T-helper 1 cell treated with Interleukin-12 subunit alpha and Interleukin-12 subunit beta and Interleukin-4 antibody, amounts not matched to agents 30 μg/mL and 1 μg/mL, for 36 hours (primary cell): ENCODE data around the gene GALNT6.

Experiments
- H3K27ac Mint-ChIP-seq: one replicate; pipeline ENCODE4 v1.8.0; 2021; ENCODE audit warnings: mild to moderate bottlenecking, mixed read lengths
- H3K27me3 Mint-ChIP-seq: one replicate; pipeline ENCODE4 v1.8.0; 2021; ENCODE audit warnings: low read depth, mixed read lengths
- H3K36me3 Mint-ChIP-seq: one replicate; pipeline ENCODE4 v1.8.0; 2021; ENCODE audit warnings: low read depth, mixed read lengths
- H3K4me1 Mint-ChIP-seq: one replicate; pipeline ENCODE4 v1.8.0; 2021; ENCODE audit warnings: low read depth, mixed read lengths
- H3K4me3 Mint-ChIP-seq: one replicate; pipeline ENCODE4 v1.8.0; 2021; ENCODE audit warnings: mild to moderate bottlenecking, moderate library complexity, mixed read lengths
- H3K9me3 Mint-ChIP-seq: one replicate; pipeline ENCODE4 v1.8.0; 2021; ENCODE audit warnings: mixed read lengths

The GALNT6 gene

GRCh38 chr12:51362747-51363342 is 28.4 kb downstream of the GALNT6 start:
- Mint-ChIP-seq H3K27ac (no peak overlapping the region), H3K36me3 (peaks cover 14% of the 10 kb centered on the region), H3K9me3 (no peaks in the 10 kb centered on the region)

GRCh38 chr12:51362307-51362706 is 28.9 kb downstream of the GALNT6 start:
- Mint-ChIP-seq H3K4me3 (no peak overlapping the region), H3K9me3 (no peaks in the 10 kb centered on the region), H3K4me1 (peaks cover 8% of the 10 kb centered on the region), H3K36me3 (peaks cover 11% of the 10 kb centered on the region), H3K27me3 (peaks cover 13% of the 10 kb centered on the region), H3K27ac (no peak overlapping the region)

More at GRCh38 chr12:51362747-51363342, 28.4 kb downstream of the GALNT6 start:
- H3K4me3 Mint-ChIP-seq, result no peak overlapping the region
- peaks cover 18% of the 10 kb centered on the region for H3K27me3 Mint-ChIP-seq
- H3K4me1 Mint-ChIP-seq, result peaks cover 13% of the 10 kb centered on the region

GRCh38 chr12:51361161-51362016 is 29.8 kb downstream of the GALNT6 start:
- Mint-ChIP-seq H3K27ac (peak overlapping the region; percentile 11), H3K9me3 (no peaks in the 10 kb centered on the region), H3K36me3 (peaks cover 15% of the 10 kb centered on the region), H3K27me3 (peaks cover 13% of the 10 kb centered on the region), H3K4me3 (no peak overlapping the region), H3K4me1 (peaks cover 8% of the 10 kb centered on the region)

GRCh38 chr12:51360315-51360714 is 30.9 kb downstream of the GALNT6 start:
- Mint-ChIP-seq H3K36me3 (peaks cover 15% of the 10 kb centered on the region), H3K9me3 (no peaks in the 10 kb centered on the region), H3K4me3 (no peak overlapping the region), H3K27me3 (peaks cover 13% of the 10 kb centered on the region), H3K27ac (no peak overlapping the region), H3K4me1 (peaks cover 7% of the 10 kb centered on the region)

GRCh38 chr12:51359851-51360250 is 31.4 kb downstream of the GALNT6 start:
- Mint-ChIP-seq H3K27ac (no peak overlapping the region), H3K4me3 (no peak overlapping the region), H3K36me3 (peaks cover 15% of the 10 kb centered on the region), H3K4me1 (peaks cover 7% of the 10 kb centered on the region), H3K9me3 (no peaks in the 10 kb centered on the region), H3K27me3 (peaks cover 13% of the 10 kb centered on the region)

GRCh38 chr12:51358496-51358895 is 32.7 kb downstream of the GALNT6 start:
- Mint-ChIP-seq H3K27me3 (peaks cover 13% of the 10 kb centered on the region), H3K4me3 (no peak overlapping the region), H3K36me3 (peaks cover 15% of the 10 kb centered on the region), H3K4me1 (peaks cover 7% of the 10 kb centered on the region), H3K9me3 (no peaks in the 10 kb centered on the region), H3K27ac (no peak overlapping the region)

- Mint-ChIP-seq H3K4me3 (no peak overlapping the region), H3K36me3 (peaks cover 12% of the 10 kb centered on the region), H3K27ac (no peak overlapping the region), H3K9me3 (no peaks in the 10 kb centered on the region), H3K4me1 (peaks cover 7% of the 10 kb centered on the region), H3K27me3 (peaks cover 10% of the 10 kb centered on the region)
Observed at GRCh38 chr12:51357374-51358047, 33.7 kb downstream of the GALNT6 start.

- no peaks in the 10 kb centered on the region for H3K9me3 Mint-ChIP-seq
- H3K36me3 Mint-ChIP-seq, result peaks cover 3% of the 10 kb centered on the region
- H3K4me1 Mint-ChIP-seq, result peaks cover 5% of the 10 kb centered on the region
- H3K27ac Mint-ChIP-seq, result no peak overlapping the region
- H3K27me3 Mint-ChIP-seq, result peaks cover 3% of the 10 kb centered on the region
- no peak overlapping the region for H3K4me3 Mint-ChIP-seq
Observed at GRCh38 chr12:51351913-51352532, 39.2 kb downstream of the GALNT6 start.

GRCh38 chr12:51349026-51349425 is 42.2 kb downstream of the GALNT6 start:
- no peak overlapping the region for H3K4me3 Mint-ChIP-seq
- H3K36me3 Mint-ChIP-seq, result no peaks in the 10 kb centered on the region
- peaks cover 9% of the 10 kb centered on the region for H3K4me1 Mint-ChIP-seq
- H3K9me3 Mint-ChIP-seq, result no peaks in the 10 kb centered on the region
- H3K27ac Mint-ChIP-seq, result no peak overlapping the region
- H3K27me3 Mint-ChIP-seq, result peaks cover 5% of the 10 kb centered on the region

- Mint-ChIP-seq H3K4me1 (peaks cover 9% of the 10 kb centered on the region), H3K27ac (no peak overlapping the region), H3K9me3 (no peaks in the 10 kb centered on the region), H3K4me3 (no peak overlapping the region), H3K36me3 (no peaks in the 10 kb centered on the region), H3K27me3 (peaks cover 5% of the 10 kb centered on the region)
Observed at GRCh38 chr12:51348116-51348515, 43.1 kb downstream of the GALNT6 start.

- Mint-ChIP-seq H3K4me3 (no peak within 1 kb of the TSS), H3K9me3 (no peaks in the 10 kb centered on the region), H3K27me3 (peaks cover 5% of the 10 kb centered on the region), H3K4me1 (peaks cover 8% of the 10 kb centered on the region), H3K36me3 (no peaks in the 10 kb centered on the region), H3K27ac (no peak within 1 kb of the TSS)
Observed at GRCh38 chr12:51346581-51346980, 44.6 kb downstream of the GALNT6 start, which contains the start of gene CELA1. Gene CELA1, minus strand, starts transcription at chr12:51346679. Its CDS starts 41 bp downstream, at chr12:51346638.

- Mint-ChIP-seq H3K4me3 (no peak overlapping the region), H3K4me1 (peaks cover 14% of the 10 kb centered on the region), H3K27me3 (peaks cover 10% of the 10 kb centered on the region), H3K36me3 (no peaks in the 10 kb centered on the region), H3K27ac (no peak overlapping the region), H3K9me3 (no peaks in the 10 kb centered on the region)
Observed at GRCh38 chr12:51345681-51346080, 45.5 kb downstream of the GALNT6 start.

- Mint-ChIP-seq H3K27ac (no peak overlapping the region), H3K36me3 (no peaks in the 10 kb centered on the region), H3K9me3 (no peaks in the 10 kb centered on the region), H3K4me1 (peaks cover 14% of the 10 kb centered on the region), H3K4me3 (no peak overlapping the region), H3K27me3 (peaks cover 10% of the 10 kb centered on the region)
Observed at GRCh38 chr12:51343201-51343600, 48.0 kb downstream of the GALNT6 start.

- Mint-ChIP-seq H3K27ac (no peak overlapping the region), H3K36me3 (no peaks in the 10 kb centered on the region), H3K9me3 (no peaks in the 10 kb centered on the region), H3K4me1 (peaks cover 14% of the 10 kb centered on the region), H3K4me3 (no peak overlapping the region), H3K27me3 (peaks cover 10% of the 10 kb centered on the region)
Observed at GRCh38 chr12:51342416-51342815, 48.8 kb downstream of the GALNT6 start.
